Stimulated activated CD8-positive, alpha-beta memory T cell treated with anti-CD3 and anti-CD28 coated beads, Interleukin-15, amount 100 ng/mL, for 4 hours (primary cell): Measurements from ENCODE around the gene UCP3.
A peak's percentile ranks its signal among the peaks of the same experiment; 100 is the strongest.

Source experiments
- DNase-seq, 2 donors: peaks; one replicate each; pipeline ENCODE4 v3.0.0-alpha.2; 2020; ENCODE audit warnings: low read depth in 2 of 2

The UCP3 gene

GRCh38 chr11:74008373-74009229 lies at the start of gene UCP3:
Gene UCP3 (minus strand): TSS chr11:74009085. CDS start chr11:74007042, 2,043 bp downstream.
- DNase-seq = no peak

DNA sequence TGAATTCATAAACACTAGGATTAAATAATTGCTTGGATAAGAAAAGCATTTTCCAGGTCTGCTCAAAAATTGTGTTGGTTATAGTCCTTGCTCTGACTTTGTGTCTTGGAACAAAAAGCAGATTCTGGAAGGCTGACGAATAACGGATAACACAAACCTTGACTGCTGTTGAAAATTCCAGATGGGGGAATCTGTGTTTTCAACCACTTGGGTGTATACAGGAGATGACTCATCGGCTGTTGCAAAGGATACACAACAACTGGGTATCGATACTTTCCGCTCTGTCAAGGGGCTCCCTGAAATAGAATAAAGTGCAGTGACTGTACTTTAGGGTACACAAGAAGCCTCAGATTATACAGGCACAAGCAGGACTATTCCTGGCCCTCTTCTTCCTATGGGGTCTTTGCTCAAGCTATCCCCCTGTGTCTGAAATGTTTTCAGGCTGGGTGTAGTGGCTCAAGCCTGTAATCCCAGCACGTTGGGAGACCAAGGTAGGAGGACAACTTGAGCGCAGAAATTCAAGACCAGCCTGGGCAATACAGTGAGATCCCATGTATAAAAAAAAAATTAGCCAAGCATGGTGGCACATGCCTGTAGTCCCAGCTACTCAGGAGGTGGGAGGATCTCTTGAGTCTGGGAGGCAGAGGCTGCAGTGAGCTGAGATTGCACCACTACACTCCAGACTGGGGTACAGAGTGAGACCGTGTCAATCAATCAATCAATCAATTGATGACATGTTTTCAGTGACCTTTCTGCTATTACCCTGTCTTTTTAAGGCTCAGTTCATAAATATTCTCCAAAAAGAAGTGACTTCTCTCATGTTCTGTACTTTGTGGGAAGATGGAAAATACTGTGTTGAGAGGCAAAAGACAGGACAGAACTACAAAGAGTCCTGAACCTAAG lies 48.6 kb upstream of the UCP3 start:
- no peak for DNase-seq

DNA sequence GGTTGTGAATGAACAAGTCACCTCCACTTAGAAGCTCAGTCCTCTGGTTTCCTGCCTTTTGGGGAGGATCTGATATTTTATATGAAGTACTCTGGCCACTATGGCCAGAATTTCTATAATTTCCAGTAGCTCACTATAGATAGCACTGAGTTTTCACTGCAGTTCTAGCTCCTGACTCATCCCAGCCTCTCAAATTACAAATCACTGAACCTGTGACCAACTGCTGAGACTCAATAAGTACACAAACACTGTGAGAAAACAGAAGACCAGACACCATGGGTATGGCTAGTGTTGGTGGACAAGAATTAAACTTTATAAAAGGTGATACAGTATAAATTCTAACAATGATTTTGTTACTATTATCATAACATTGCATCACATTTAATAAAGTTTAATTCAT lies 47.1 kb upstream of the UCP3 start:
- no peak for DNase-seq

DNA sequence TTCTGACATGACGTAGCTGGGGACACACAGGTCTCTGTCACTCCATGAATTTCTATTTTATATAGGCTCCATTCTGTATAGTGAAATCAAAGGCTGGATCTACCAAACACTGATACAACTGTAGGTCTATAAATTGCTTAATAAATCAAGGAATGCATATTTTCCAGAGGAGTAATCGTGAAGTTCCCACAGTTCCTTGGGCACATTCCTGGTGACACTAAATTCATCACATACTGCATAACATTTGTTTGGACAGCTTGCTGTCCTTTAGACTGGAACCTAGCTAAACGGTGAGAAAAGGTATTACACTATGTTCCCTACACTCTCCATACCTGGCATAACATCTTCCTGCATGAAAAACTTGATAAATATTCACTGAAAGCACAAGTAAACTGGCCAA lies 41.6 kb upstream of the UCP3 start:
- no peak for DNase-seq

- DNase-seq = no peak
These were observed 40.1 kb upstream of the UCP3 start for GRCh38 chr11:74048993-74049392.

GRCh38 chr11:74044538-74044937 lies 35.7 kb upstream of the UCP3 start:
- no peak for DNase-seq

GRCh38 chr11:74043450-74043849 lies 34.6 kb upstream of the UCP3 start:
- DNase-seq = no peak

DNA sequence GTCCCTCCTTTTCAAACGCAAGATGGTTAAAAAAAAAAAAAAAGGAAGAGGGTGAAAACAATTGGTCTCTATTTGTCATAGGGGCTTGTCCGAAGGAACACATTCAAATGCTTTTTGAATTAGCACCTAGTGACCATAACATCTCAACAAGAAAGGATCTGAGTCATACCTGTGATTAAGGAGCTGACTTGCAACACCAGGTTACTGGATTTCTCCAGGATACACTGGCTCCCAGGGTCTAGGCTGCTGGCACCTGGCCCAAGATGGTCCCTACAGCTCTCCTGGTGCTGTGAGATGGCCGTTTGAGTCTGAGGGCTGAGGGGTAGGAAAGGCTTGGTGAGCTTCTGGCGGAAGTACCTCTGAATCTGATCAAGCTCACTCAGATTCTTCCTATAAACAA lies 28.4 kb upstream of the UCP3 start:
- DNase-seq = no peak

- no peak for DNase-seq
These were observed 26.4 kb upstream of the UCP3 start for GRCh38 chr11:74035264-74035663.

DNA sequence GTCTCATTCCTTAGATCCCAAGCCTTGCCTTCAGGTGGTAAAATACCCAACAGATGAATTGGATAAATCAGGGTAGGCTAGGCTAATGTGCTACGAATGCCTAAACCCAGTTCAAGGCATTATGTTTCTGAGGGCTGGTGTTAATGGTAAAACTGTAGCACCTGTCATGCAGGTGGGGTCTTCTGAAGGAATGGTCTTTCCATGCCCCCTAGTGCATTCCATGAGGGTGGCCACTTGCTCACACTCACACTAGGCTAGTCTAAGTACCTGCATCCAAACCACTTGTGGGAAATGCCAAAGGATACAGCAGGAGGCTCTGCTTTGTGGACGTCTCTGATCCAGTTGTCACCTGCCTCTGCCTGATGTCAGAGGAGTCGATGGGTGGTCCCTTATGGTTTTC lies 24.2 kb upstream of the UCP3 start:
- no peak for DNase-seq

DNA sequence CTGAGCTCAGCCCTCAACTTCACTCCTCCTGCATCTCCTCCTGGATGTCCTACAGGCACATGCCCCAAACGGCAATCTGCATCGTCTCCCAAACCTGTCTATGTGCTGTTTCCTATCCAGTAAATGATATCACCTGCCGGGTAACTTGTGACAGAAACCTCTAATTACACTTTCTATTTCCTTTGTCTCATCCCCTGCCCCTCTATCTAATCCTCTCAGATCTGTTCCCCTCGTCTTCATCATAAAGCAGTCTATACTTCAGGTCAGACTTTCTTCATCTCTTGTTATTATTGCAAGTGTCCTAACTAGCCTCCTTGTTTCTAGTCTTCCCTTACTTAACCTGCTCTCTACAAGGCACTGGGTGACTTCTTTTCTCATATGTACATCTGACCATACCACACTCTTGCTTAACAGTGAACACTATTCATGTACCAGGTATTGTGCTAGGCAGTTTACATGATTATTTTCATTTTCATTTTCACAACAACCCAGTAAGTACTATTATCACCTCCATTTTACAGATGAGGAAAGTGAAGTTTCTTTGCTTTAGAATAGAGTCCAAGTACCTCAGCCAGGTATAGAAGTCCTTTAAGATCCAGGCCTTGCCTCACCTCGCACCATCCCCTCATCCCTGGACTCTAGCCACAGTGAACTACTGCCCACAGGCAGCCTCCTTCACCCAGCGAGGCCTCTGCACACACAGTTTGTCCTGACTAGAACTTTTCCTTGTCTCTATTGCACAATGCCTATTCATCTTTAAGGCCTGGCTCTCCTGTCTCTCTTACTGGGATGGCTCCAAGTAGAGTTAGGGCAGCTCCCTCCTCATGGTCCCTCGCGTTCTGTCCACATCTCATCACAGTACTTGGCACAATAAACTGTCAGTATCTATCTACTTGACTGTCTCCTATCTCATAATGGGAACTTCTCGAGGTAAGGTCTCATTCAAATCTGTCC lies 22.1 kb upstream of the UCP3 start:
- no peak for DNase-seq

DNA sequence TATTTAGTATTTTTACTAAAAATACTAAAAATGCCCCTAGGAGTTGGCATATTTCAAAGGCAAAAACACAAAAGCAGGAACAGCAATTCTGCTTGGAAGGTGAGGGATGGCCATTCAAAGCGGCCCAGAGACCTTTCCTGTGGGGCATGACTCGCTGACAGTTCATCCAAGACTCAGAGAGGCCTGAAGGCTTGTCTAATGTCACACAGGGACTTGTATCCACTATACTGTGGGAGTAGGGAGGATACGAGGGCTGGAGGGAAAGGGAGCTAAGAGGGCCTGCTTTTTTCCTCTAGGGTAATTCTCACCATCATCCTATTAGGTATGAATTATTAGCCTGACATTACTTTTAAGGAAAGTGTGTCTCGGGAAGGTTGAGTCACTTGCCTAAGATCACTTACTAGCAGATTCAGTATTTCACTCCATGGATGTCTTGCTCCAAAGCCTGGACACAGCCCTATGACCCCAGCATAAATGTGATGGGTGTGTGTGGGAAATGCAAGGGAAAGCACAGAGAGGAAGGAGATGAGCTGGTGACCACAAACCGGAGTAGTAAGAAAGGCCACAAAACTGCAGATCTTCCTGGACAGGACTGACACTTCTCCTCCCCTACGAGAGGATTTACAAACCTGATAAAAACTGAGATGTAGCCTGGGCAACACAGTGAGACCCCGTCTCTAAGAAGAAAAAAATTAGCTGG lies 16.7 kb upstream of the UCP3 start:
- no peak for DNase-seq

GRCh38 chr11:74024261-74025029 lies 15.6 kb upstream of the UCP3 start:
- no peak for DNase-seq

DNA sequence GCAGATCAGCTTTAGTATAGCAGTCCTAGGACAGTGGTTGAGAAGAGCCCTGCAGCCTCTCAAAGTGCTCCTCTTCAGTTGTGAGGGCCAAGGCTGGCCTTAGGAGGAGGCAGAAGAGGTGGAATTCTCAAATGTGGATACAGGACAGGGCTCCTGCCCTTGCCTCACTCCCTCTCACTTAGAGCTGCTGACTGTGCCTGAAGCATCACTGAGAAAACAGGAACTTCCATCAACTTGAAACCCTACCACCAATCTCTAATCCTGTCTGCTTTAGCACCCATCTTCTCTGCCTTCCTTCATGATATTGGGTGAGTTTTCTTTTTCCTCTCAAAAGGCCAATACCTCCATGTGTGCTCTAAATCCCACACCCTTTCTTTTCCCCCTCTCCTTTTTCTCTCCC lies 14.4 kb upstream of the UCP3 start:
- DNase-seq = no peak

GRCh38 chr11:74022546-74022945 lies 13.7 kb upstream of the UCP3 start:
- DNase-seq = no peak

- DNase-seq = no peak
These were observed 13.1 kb upstream of the UCP3 start for GRCh38 chr11:74021998-74022397.

DNA sequence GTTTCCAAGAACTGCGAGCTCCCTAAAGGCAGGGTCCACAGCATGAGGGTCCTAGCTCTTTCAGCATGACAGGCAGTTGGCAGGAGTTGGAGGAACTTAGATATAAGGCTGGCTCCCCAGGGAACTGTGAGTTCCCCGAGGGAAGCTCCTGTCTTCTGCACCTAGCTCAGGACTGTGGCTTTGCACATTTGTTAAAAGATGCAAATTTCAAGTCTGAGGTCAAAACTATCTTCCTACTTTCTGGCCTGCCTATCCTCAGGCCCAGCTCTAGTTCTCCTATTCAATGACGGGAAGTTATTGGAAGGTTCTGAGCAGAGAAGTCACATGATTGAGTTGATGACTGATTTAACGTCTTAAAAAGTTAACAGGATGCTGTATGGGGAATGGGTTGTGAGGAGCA lies 11.7 kb upstream of the UCP3 start:
- DNase-seq = no peak

DNA sequence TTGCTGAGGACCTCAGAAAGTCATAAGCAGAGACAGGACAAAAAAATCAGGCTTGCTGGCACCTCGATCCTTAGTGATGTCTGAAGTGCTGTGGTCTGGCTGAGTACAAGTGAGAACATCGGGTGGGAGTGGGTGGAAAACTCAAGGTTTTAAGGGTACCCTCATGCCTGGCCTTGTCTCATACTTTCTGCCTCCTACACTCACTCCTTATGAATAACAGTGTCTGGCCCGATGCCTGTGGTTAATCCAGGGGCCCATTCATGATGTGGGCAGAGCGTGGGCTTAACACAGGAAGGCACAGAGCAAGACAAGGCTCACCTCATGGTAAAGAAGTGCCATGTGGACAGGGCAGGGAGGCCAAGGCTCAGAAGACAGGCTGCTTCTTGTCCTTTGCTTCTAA lies 11.0 kb upstream of the UCP3 start:
- peak; percentile 37 to 53 for DNase-seq

- DNase-seq = no peak
These were observed 10.3 kb upstream of the UCP3 start for GRCh38 chr11:74019104-74019738.
